Hepatocyte (in vitro differentiated cells): Measurements from ENCODE around the gene RPIA. TPM values are rescaled to one million over a fixed set of nuclear protein-coding genes. Genes with fewer than 3 reads are reported as not detected.

ENCODE experiments used
- DNase-seq: peaks from one replicate; pipeline ENCODE4 v3.0.0-alpha.2; 2016; ENCODE audit warnings: low spot score
- H2AFZ ChIP-seq: fragments of 200-600 bp; sonication (generic); 2 replicates; pipeline ENCODE4 v1.6.0; 2016; ENCODE audit warnings: antibody characterized with exemption, mild to moderate bottlenecking
- H3K27ac ChIP-seq: fragments of 200-600 bp; sonication (generic); 2 replicates; pipeline ENCODE4 v1.5.1; 2016; ENCODE audit warnings: mild to moderate bottlenecking
- H3K27me3 ChIP-seq: fragments of 200-600 bp; sonication (generic); 2 replicates; pipeline ENCODE4 v1.6.1; 2016
- H3K36me3 ChIP-seq: fragments of 200-600 bp; sonication (generic); replicated peaks from 2 replicates; pipeline ENCODE4 v1.5.1; 2016; ENCODE audit warnings: low read depth; ENCODE audit not compliant: insufficient read depth
- H3K4me1 ChIP-seq: fragments of 200-600 bp; sonication (generic); 2 replicates; pipeline ENCODE4 v1.5.1; 2016; ENCODE audit warnings: mild to moderate bottlenecking, moderate library complexity; ENCODE audit not compliant: insufficient read depth
- H3K4me2 ChIP-seq: fragments of 200-600 bp; sonication (generic); 2 replicates; pipeline ENCODE4 v1.6.0; 2016
- H3K4me3 ChIP-seq: fragments of 200-600 bp; sonication (generic); 2 replicates; pipeline ENCODE4 v1.5.1; 2016; ENCODE audit warnings: mild to moderate bottlenecking
- H3K79me2 ChIP-seq: fragments of 200-600 bp; sonication (generic); 2 replicates; pipeline ENCODE4 v1.6.0; 2017; ENCODE audit warnings: mild to moderate bottlenecking
- H3K9me2 ChIP-seq: fragments of 200-600 bp; sonication (generic); replicated peaks from 2 replicates; pipeline ENCODE4 v1.6.0; 2017; ENCODE audit warnings: mild to moderate bottlenecking; ENCODE audit not compliant: insufficient read depth
- H3K9me3 ChIP-seq: fragments of 200-600 bp; sonication (generic); 2 replicates; pipeline ENCODE4 v1.5.1; 2016; ENCODE audit warnings: low read depth, mild to moderate bottlenecking
- H4K20me1 ChIP-seq: fragments of 200-600 bp; sonication (generic); 2 replicates; pipeline ENCODE4 v1.6.0; 2016; ENCODE audit warnings: mild to moderate bottlenecking; ENCODE audit not compliant: insufficient read depth, poor library complexity, severe bottlenecking
- EZH2 ChIP-seq: fragments of 200-600 bp; sonication (generic); IDR thresholded peaks from 2 replicates; pipeline ENCODE4 v1.6.1; 2016; ENCODE audit warnings: antibody characterized with exemption, mild to moderate bottlenecking, borderline replicate concordance
- EZH2phosphoT487 ChIP-seq: fragments of 200-600 bp; sonication (generic); IDR thresholded peaks from one replicate; pipeline ENCODE4 v1.6.1; 2018; ENCODE audit warnings: antibody characterized with exemption, mild to moderate bottlenecking, low read depth, moderate library complexity; ENCODE audit not compliant: unreplicated experiment, severe bottlenecking
- WGBS: methylation state at CpG from one replicate; pipeline ENCODE4 v1.1.6; 2016; ENCODE audit warnings: low lambda C conversion rate; ENCODE audit errors: missing lambda C conversion rate; 5-methylcytosine and 5-hydroxymethylcytosine counted together
- polyA plus RNA-seq: library from polyadenylated mRNA; unstranded; fragments of >200 nt; fragmentation: Nextera tagmentation; extraction: Ambion mirVana; gene quantifications from 2 replicates; pipeline ENCODE4 v1.2.1, GENCODE V29; 2016
- total RNA-seq: library from RNA; depleted of rRNA; stranded (reverse); fragments of >200 nt; gene quantifications from 2 replicates; pipeline ENCODE4 v1.2.3, GENCODE V29; 2014
- TF ChIP-seq, protein P1 (sequence below): fragments of 200-600 bp; sonication (generic); IDR thresholded peaks from 2 replicates; pipeline ENCODE4 v1.5.1; 2016; ENCODE audit warnings: antibody characterized with exemption, mild to moderate bottlenecking; ENCODE audit not compliant: poor library complexity

The RPIA gene
- total and polyA plus RNA-seq, 2 experiments from 2014 or later: 7.0 to 17.6 TPM

DNA sequence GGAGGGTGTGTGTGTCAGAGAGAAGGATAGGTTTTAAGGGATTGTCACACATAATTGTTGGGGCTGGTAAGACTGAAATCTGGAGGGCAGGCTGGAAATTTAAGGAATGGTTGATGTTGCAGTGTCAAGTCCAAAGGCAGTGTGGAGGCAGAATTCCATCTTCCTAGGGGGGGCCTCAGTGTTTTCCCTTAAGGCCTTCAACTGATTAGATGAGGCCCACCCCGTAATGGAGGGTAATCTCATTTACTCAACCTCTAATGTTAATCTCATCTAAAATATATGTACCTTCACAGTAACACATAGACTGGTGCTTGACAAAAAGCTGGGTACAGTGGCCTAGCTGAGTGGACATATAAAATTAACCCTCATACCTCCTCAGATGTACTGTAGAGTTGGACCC lies 30.9 kb upstream of the RPIA start:
- no peak overlapping the region for H3K4me3 ChIP-seq
- H4K20me1 ChIP-seq: no peaks in the 10 kb centered on the region
- peaks cover 28% of the 10 kb centered on the region for H3K4me1 ChIP-seq
- no peaks in the 10 kb centered on the region for H3K79me2 ChIP-seq
- WGBS: 100% methylated on average over 1 of the region's 1 CpG
- H3K27me3 ChIP-seq: no peaks in the 10 kb centered on the region
- H3K27ac ChIP-seq: no peak overlapping the region
- no peaks in the 10 kb centered on the region for H3K36me3 ChIP-seq
- H3K4me2 ChIP-seq: no peak overlapping the region
- DNase-seq: no peak
- H3K9me3 ChIP-seq: no peaks in the 10 kb centered on the region
- no peak for TF ChIP-seq EZH2
- TF ChIP-seq, protein P1, sequence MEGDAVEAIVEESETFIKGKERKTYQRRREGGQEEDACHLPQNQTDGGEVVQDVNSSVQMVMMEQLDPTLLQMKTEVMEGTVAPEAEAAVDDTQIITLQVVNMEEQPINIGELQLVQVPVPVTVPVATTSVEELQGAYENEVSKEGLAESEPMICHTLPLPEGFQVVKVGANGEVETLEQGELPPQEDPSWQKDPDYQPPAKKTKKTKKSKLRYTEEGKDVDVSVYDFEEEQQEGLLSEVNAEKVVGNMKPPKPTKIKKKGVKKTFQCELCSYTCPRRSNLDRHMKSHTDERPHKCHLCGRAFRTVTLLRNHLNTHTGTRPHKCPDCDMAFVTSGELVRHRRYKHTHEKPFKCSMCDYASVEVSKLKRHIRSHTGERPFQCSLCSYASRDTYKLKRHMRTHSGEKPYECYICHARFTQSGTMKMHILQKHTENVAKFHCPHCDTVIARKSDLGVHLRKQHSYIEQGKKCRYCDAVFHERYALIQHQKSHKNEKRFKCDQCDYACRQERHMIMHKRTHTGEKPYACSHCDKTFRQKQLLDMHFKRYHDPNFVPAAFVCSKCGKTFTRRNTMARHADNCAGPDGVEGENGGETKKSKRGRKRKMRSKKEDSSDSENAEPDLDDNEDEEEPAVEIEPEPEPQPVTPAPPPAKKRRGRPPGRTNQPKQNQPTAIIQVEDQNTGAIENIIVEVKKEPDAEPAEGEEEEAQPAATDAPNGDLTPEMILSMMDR: no peak
- TF ChIP-seq EZH2phosphoT487: no peak
- no peak overlapping the region for H2AFZ ChIP-seq
- H3K9me2 ChIP-seq: no peaks in the 10 kb centered on the region

DNA sequence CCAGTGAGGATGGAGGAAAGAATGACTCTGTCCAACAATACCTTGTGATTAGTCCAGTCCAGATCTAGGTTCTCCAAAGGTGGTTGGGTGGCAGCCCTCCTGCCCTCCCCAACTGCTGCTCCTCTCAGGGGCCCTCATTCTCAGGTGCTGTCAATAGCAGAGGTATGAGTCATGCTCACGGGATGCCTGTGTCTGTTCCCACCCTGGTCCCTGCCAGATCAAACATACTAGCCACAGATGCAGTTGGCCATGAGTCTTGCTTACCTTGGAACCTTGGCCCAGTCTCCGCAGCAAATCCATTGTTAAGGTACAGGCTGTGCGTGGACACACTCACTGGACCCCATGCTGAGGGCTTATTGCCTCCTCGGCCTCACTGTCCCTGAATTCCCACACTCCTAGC lies 24.9 kb upstream of the RPIA start:
- TF ChIP-seq EZH2phosphoT487 (no peak), EZH2 (no peak)
- TF ChIP-seq, protein P1: no peak
- Histone ChIP-seq H4K20me1 (no peaks in the 10 kb centered on the region), H3K9me3 (no peaks in the 10 kb centered on the region), H3K9me2 (no peaks in the 10 kb centered on the region), H3K27ac (peak overlapping the region; percentile 88), H3K4me1 (no peaks in the 10 kb centered on the region), H3K27me3 (no peaks in the 10 kb centered on the region), H3K79me2 (no peaks in the 10 kb centered on the region), H3K4me3 (no peak overlapping the region), H3K36me3 (no peaks in the 10 kb centered on the region), H2AFZ (no peak overlapping the region), H3K4me2 (no peak overlapping the region)
- 79% methylated on average over 4 of the region's 4 CpGs for WGBS
- DNase-seq: peak; percentile 76

DNA sequence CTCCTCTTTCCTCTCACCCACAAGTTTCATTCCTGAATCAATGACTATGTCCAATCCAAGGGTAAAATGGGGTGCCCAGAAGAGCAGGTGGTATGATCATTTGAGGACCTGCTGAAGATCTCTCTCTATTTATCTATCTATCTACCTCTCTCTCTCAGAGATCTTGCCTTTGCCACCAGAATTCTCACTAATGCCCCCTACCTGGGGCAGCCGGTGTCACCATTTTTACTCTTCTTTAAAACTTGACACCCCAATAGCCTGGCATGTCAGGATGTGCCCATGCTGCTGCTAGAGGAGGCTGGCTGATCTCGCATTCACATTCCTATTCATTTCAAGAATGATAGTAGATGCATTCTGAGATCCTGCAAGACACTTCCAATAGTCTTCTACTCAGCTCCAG lies 24.3 kb upstream of the RPIA start:
- Histone ChIP-seq H2AFZ (no peak overlapping the region), H3K9me2 (no peaks in the 10 kb centered on the region), H3K9me3 (no peaks in the 10 kb centered on the region), H3K27ac (peak overlapping the region; percentile 88), H3K27me3 (no peaks in the 10 kb centered on the region), H3K36me3 (no peaks in the 10 kb centered on the region), H3K4me2 (no peak overlapping the region), H3K79me2 (no peaks in the 10 kb centered on the region), H3K4me3 (no peak overlapping the region), H3K4me1 (no peaks in the 10 kb centered on the region), H4K20me1 (no peaks in the 10 kb centered on the region)
- no peak for TF ChIP-seq EZH2
- TF ChIP-seq, protein P1: no peak
- no peak for TF ChIP-seq EZH2phosphoT487
- no peak for DNase-seq
- 95% methylated on average over 2 of the region's 2 CpGs for WGBS

GRCh38 chr2:88668862-88669261 lies 22.6 kb upstream of the RPIA start:
- Histone ChIP-seq H4K20me1 (no peaks in the 10 kb centered on the region), H3K27me3 (no peaks in the 10 kb centered on the region), H3K9me2 (no peaks in the 10 kb centered on the region), H3K79me2 (no peaks in the 10 kb centered on the region), H3K4me2 (no peak overlapping the region), H3K4me1 (no peaks in the 10 kb centered on the region), H2AFZ (no peak overlapping the region), H3K36me3 (no peaks in the 10 kb centered on the region), H3K9me3 (no peaks in the 10 kb centered on the region), H3K27ac (peak overlapping the region; percentile 19), H3K4me3 (no peak overlapping the region)
- 93% methylated on average over 2 of the region's 2 CpGs for WGBS
- TF ChIP-seq, protein P1: no peak
- TF ChIP-seq EZH2: no peak
- TF ChIP-seq EZH2phosphoT487: no peak
- DNase-seq: no peak
